Endodermal cell (in vitro differentiated cells): Measurements from ENCODE around the gene FMNL2. TPM values are rescaled to one million over a fixed set of nuclear protein-coding genes. Genes with fewer than 3 reads are reported as not detected.

Source experiments
- DNase-seq: peaks from one replicate; pipeline ENCODE4 v3.0.0-alpha.2; 2017
- H3K27ac ChIP-seq: 2 replicates; pipeline ENCODE4 v1.5.1; 2013; ENCODE audit warnings: mild to moderate bottlenecking, low read depth, low read length, moderate library complexity
- H3K27me3 ChIP-seq: 2 replicates; pipeline ENCODE4 v1.6.1; 2013; ENCODE audit warnings: mild to moderate bottlenecking, low read length, moderate library complexity; ENCODE audit not compliant: insufficient read depth, control insufficient read depth, poor library complexity, severe bottlenecking
- H3K36me3 ChIP-seq: 2 replicates; pipeline ENCODE4 v1.7.0; 2013; ENCODE audit warnings: mild to moderate bottlenecking, low read length, moderate library complexity; ENCODE audit not compliant: control insufficient read depth, insufficient read depth
- H3K4me1 ChIP-seq: one replicate; pipeline ENCODE4 v1.7.0; 2013; ENCODE audit warnings: low read length; ENCODE audit not compliant: control insufficient read depth, insufficient read depth
- H3K4me3 ChIP-seq: 2 replicates; pipeline ENCODE4 v1.5.1; 2013; ENCODE audit warnings: mild to moderate bottlenecking, low read length, moderate library complexity
- H3K9ac ChIP-seq: 2 replicates; pipeline ENCODE4 v1.6.1; 2013; ENCODE audit warnings: mild to moderate bottlenecking, low read length, moderate library complexity; ENCODE audit not compliant: poor library complexity, severe bottlenecking; ENCODE audit errors: extremely low read depth
- H3K9me3 ChIP-seq: 2 replicates; pipeline ENCODE4 v1.6.1; 2013; ENCODE audit warnings: mild to moderate bottlenecking, low read length, moderate library complexity; ENCODE audit not compliant: control insufficient read depth
- H3K27ac Mint-ChIP-seq: 2 replicates; pipeline ENCODE4 v1.8.0; 2020; ENCODE audit warnings: mixed read lengths
- H3K27me3 Mint-ChIP-seq: 2 replicates; pipeline ENCODE4 v1.8.0; 2021; ENCODE audit warnings: mild to moderate bottlenecking, mixed read lengths; ENCODE audit not compliant: insufficient read depth
- H3K36me3 Mint-ChIP-seq: 2 replicates; pipeline ENCODE4 v1.8.0; 2020; ENCODE audit warnings: low read depth, mixed read lengths
- H3K4me1 Mint-ChIP-seq: 2 replicates; pipeline ENCODE4 v1.8.0; 2020; ENCODE audit warnings: mixed read lengths
- H3K4me3 Mint-ChIP-seq: 2 replicates; pipeline ENCODE4 v1.8.0; 2020; ENCODE audit warnings: mild to moderate bottlenecking, moderate library complexity, mixed read lengths
- H3K9me3 Mint-ChIP-seq: 2 replicates; pipeline ENCODE4 v1.8.0; 2020; ENCODE audit warnings: mild to moderate bottlenecking, mixed read lengths
- WGBS, 2 experiments: methylation state at CpG; one replicate each; pipeline versions ENCODE4 v1.1.5 to v1.1.7; 2013; ENCODE audit warnings: missing lambda C conversion rate in 2 of 2, mixed read lengths in 1 of 2; ENCODE audit not compliant: insufficient coverage in 1 of 2, insufficient read length in 1 of 2; 5-methylcytosine and 5-hydroxymethylcytosine counted together
- total RNA-seq, 2 donors: library from RNA; stranded (reverse); fragmentation: NEBNext Ultra II Directional in 1 of 2; extraction: Animal tissue kit (Norgen Biotek cat#: 25700) in 1 of 2; gene quantifications; 2 replicates in 1 of 2; 3 replicates in 1 of 2; pipeline ENCODE4 v1.2.1, GENCODE V29; 2021
- TF ChIP-seq, protein P1 (sequence below): fragments of 200-600 bp; sonication (generic); conservative IDR thresholded peaks from 2 replicates; pipeline ENCODE4 v1.5.0; 2021; ENCODE audit warnings: antibody characterized with exemption, mild to moderate bottlenecking

FMNL2 gene
- total RNA-seq, 2 donors from 2014 or later, result 49.4 to 51.8 TPM

- H3K9me3 Mint-ChIP-seq, result no peaks in the 10 kb centered on the region
- no peak overlapping the region for H3K4me3 ChIP-seq
- no peaks in the 10 kb centered on the region for H3K36me3 ChIP-seq
- no peak overlapping the region for H3K9ac ChIP-seq
- H3K27ac Mint-ChIP-seq, result no peak overlapping the region
- peaks cover 37% of the 10 kb centered on the region for H3K4me1 Mint-ChIP-seq
- H3K4me1 ChIP-seq, result peaks cover 5% of the 10 kb centered on the region
- H3K9me3 ChIP-seq, result no peaks in the 10 kb centered on the region
- DNase-seq, result no peak
- H3K27ac ChIP-seq, result no peak overlapping the region
- H3K27me3 Mint-ChIP-seq, result peaks cover 3% of the 10 kb centered on the region
- 90 to 93% methylated on average over 2 to 3 of the region's 3 CpGs for WGBS, 2 experiments
- no peaks in the 10 kb centered on the region for H3K36me3 Mint-ChIP-seq
- TF ChIP-seq, protein P1, sequence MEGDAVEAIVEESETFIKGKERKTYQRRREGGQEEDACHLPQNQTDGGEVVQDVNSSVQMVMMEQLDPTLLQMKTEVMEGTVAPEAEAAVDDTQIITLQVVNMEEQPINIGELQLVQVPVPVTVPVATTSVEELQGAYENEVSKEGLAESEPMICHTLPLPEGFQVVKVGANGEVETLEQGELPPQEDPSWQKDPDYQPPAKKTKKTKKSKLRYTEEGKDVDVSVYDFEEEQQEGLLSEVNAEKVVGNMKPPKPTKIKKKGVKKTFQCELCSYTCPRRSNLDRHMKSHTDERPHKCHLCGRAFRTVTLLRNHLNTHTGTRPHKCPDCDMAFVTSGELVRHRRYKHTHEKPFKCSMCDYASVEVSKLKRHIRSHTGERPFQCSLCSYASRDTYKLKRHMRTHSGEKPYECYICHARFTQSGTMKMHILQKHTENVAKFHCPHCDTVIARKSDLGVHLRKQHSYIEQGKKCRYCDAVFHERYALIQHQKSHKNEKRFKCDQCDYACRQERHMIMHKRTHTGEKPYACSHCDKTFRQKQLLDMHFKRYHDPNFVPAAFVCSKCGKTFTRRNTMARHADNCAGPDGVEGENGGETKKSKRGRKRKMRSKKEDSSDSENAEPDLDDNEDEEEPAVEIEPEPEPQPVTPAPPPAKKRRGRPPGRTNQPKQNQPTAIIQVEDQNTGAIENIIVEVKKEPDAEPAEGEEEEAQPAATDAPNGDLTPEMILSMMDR, result no peak
- H3K27me3 ChIP-seq, result no peaks in the 10 kb centered on the region
- no peak overlapping the region for H3K4me3 Mint-ChIP-seq
These were observed 85.4 kb downstream of the FMNL2 start for GRCh38 chr2:152420363-152420762.

DNA sequence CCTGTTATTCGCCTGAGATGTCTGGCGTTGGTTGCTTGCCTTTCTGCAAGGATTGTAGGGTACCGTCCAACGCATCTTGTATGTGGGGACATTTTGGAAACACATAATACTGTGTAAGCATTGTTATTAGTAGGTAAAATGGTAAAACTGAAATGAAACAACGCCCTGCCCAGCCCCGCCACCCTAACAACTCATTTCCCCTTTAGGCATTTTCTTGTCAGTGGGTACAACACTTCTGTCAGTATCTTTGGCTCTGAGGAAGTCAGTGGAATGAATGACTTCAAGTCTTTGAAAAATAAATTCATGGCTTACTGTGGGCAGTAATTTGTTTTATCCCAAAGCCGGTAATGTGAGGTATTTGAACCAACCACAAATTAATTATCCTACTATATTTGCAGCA, 86.0 kb downstream of the FMNL2 start:
- H3K9me3 ChIP-seq, result no peaks in the 10 kb centered on the region
- no peak overlapping the region for H3K9ac ChIP-seq
- TF ChIP-seq, protein P1, result no peak
- H3K27ac ChIP-seq, result no peak overlapping the region
- no peak overlapping the region for H3K4me3 ChIP-seq
- Mint-ChIP-seq H3K9me3 (no peaks in the 10 kb centered on the region), H3K4me1 (peaks cover 35% of the 10 kb centered on the region), H3K4me3 (no peak overlapping the region), H3K36me3 (no peaks in the 10 kb centered on the region), H3K27me3 (peaks cover 3% of the 10 kb centered on the region), H3K27ac (no peak overlapping the region)
- no peak for DNase-seq
- WGBS, 2 experiments, result 99 to 100% methylated on average over 3 to 7 of the region's 7 CpGs
- no peaks in the 10 kb centered on the region for H3K36me3 ChIP-seq
- H3K27me3 ChIP-seq, result no peaks in the 10 kb centered on the region
- peaks cover 9% of the 10 kb centered on the region for H3K4me1 ChIP-seq

GRCh38 chr2:152421521-152422370, 86.8 kb downstream of the FMNL2 start:
- Mint-ChIP-seq H3K9me3 (no peaks in the 10 kb centered on the region), H3K27me3 (no peaks in the 10 kb centered on the region), H3K36me3 (no peaks in the 10 kb centered on the region), H3K27ac (no peak overlapping the region), H3K4me3 (no peak overlapping the region), H3K4me1 (peaks cover 34% of the 10 kb centered on the region)
- Histone ChIP-seq H3K27ac (no peak overlapping the region), H3K36me3 (no peaks in the 10 kb centered on the region), H3K27me3 (no peaks in the 10 kb centered on the region), H3K9ac (no peak overlapping the region), H3K4me3 (no peak overlapping the region), H3K4me1 (peaks cover 9% of the 10 kb centered on the region), H3K9me3 (no peaks in the 10 kb centered on the region)
- WGBS, 2 experiments, result 69 to 76% methylated on average over 4 to 8 of the region's 8 CpGs
- no peak for DNase-seq
- TF ChIP-seq, protein P1, result no peak
